Measurements from ENCODE around the gene CHMP6. TPM values are rescaled to one million over a fixed set of nuclear protein-coding genes. Genes with fewer than 3 reads are reported as not detected.

Gene CHMP6
- total RNA-seq, 2 experiments from 2014 or later = 7.9 to 23.8 TPM

DNA sequence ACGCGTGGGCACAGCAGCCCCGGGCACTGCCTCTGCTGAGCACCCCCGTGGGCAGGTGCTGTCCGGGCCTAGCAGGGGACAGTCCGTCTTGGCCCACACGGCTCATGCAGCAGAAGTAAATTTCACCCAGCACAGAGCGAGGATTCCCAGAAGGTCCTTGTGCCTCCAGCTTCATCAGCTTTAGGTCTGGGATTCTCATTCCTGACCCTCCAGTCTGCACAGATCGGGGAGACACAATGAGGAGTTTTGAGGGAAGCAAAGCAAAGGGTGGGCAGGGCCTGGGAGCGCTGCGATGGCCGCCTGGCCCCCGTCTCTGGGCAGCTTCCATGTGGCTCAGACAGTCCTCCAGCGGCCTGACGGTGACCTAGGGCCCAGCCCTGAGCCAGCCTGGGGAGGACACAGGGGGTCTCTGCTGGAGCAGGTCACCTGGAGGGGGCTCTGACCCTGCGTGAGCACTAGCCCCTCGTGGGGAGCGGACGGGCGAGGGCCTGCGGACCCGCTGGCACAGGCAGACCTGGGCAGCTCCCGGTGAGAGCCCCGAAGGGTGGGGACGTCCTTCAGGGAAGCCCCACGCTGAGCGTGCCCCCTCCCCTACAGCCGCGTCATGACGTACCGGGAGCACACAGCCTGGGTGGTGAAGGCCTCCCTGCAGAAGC, 30.7 kb upstream of the CHMP6 start:
- Histone ChIP-seq H3K4me2 (ENCODE audit: low read length) (no peak overlapping the region), H3K9me2 (ENCODE audit: insufficient read depth, low read length) (no peaks in the 10 kb centered on the region), H3K9me3 (ENCODE audit: low read length) (no peaks in the 10 kb centered on the region), H2AFZ (ENCODE audit: low read length) (no peak overlapping the region), H3K27ac (ENCODE audit: low read depth, low read length, poor library complexity, severe bottlenecking) (no peak overlapping the region), H3K4me3 (ENCODE audit: low read depth, low read length, poor library complexity, severe bottlenecking) (no peak overlapping the region), H4K20me1 (ENCODE audit: insufficient read depth, low read length) (no peaks in the 10 kb centered on the region), H3K79me2 (ENCODE audit: insufficient read depth, low read depth, low read length) (no peaks in the 10 kb centered on the region), H3K36me3 (ENCODE audit: insufficient read depth, low read length) (peaks cover 6% of the 10 kb centered on the region; the same call in 1 of the 2 replicates), H3K4me1 (ENCODE audit: insufficient read depth, low read length, poor library complexity, severe bottlenecking) (no peaks in the 10 kb centered on the region)
- CTCF ChIA-PET (ENCODE audit: unreplicated experiment) = no interaction called here
- TF ChIP-seq, protein P1, sequence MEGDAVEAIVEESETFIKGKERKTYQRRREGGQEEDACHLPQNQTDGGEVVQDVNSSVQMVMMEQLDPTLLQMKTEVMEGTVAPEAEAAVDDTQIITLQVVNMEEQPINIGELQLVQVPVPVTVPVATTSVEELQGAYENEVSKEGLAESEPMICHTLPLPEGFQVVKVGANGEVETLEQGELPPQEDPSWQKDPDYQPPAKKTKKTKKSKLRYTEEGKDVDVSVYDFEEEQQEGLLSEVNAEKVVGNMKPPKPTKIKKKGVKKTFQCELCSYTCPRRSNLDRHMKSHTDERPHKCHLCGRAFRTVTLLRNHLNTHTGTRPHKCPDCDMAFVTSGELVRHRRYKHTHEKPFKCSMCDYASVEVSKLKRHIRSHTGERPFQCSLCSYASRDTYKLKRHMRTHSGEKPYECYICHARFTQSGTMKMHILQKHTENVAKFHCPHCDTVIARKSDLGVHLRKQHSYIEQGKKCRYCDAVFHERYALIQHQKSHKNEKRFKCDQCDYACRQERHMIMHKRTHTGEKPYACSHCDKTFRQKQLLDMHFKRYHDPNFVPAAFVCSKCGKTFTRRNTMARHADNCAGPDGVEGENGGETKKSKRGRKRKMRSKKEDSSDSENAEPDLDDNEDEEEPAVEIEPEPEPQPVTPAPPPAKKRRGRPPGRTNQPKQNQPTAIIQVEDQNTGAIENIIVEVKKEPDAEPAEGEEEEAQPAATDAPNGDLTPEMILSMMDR (conservative IDR thresholded peaks at IDR 0.05; ENCODE audit: low read length) = no peak
- TF ChIP-seq EZH2phosphoT487 (IDR thresholded peaks at IDR 0.05; ENCODE audit: borderline replicate concordance, low read depth, low read length) = no peak
- POLR2A ChIA-PET = no interaction called here
- no peak for DNase-seq (ENCODE audit: low spot score)
- intact Hi-C loops (cut with micrococcal nuclease; ENCODE audit: unreplicated experiment) = no loop called here
- no TSS peak for BruUV-seq (replicated peaks)

DNA sequence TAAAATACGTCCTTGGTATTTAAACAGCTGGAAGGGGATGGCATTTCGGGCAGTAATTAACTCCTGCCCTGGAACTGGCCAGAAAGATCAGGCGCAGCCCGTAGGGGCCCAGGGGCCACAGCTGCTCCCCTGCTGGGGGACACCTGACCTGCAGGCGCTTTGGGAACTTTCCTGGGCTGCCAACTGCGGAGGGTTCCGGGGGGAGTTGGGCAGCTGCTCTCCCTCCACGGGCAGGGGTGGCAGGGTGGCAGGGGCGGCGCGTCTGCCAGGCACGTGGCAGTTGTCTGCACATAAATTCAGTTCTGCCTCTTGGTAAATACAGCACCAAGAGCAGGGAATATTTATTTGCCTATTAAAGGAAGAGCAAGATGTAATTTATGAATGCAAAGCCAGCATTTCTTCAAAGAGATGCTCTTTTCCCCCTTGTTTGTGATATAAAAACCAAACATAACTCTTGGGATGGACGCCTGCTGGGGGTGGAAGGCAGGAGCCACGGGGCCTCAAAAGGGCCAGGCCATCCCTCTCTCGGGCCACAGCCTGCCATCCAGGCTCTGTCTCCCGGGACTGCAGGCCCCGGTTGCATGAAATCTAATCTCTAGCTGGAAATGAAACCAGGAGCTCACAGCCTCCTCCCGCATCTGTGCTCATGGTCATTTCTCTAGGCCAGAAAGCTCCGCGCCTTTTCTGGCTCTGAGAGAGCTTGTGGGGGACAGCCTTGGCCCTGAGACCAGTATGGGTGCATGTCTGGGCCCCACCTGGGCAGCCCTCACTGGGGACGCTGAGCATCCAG, 29.9 kb upstream of the CHMP6 start:
- Histone ChIP-seq H3K4me3 (ENCODE audit: low read depth, low read length, poor library complexity, severe bottlenecking) (no peak overlapping the region), H3K27ac (ENCODE audit: low read depth, low read length, poor library complexity, severe bottlenecking) (no peak overlapping the region), H3K9me2 (ENCODE audit: insufficient read depth, low read length) (no peaks in the 10 kb centered on the region), H3K4me2 (ENCODE audit: low read length) (no peak overlapping the region), H3K36me3 (ENCODE audit: insufficient read depth, low read length) (peaks cover 6% of the 10 kb centered on the region; the same call in 1 of the 2 replicates), H3K4me1 (ENCODE audit: insufficient read depth, low read length, poor library complexity, severe bottlenecking) (no peaks in the 10 kb centered on the region), H2AFZ (ENCODE audit: low read length) (no peak overlapping the region), H3K79me2 (ENCODE audit: insufficient read depth, low read depth, low read length) (no peaks in the 10 kb centered on the region), H4K20me1 (ENCODE audit: insufficient read depth, low read length) (no peaks in the 10 kb centered on the region), H3K9me3 (ENCODE audit: low read length) (no peaks in the 10 kb centered on the region)
- intact Hi-C loops (cut with micrococcal nuclease; ENCODE audit: unreplicated experiment) = no loop called here
- BruUV-seq (replicated peaks) = no TSS peak
- POLR2A ChIA-PET = no interaction called here
- DNase-seq (ENCODE audit: low spot score) = no peak
- CTCF ChIA-PET (ENCODE audit: unreplicated experiment) = no interaction called here
- TF ChIP-seq, protein P1 (conservative IDR thresholded peaks at IDR 0.05; ENCODE audit: low read length) = no peak
- no peak for TF ChIP-seq EZH2phosphoT487 (IDR thresholded peaks at IDR 0.05; ENCODE audit: borderline replicate concordance, low read depth, low read length)

Data from OCI-LY7 (cell line).